Heart left ventricle (tissue), 13 donors: Measurements from ENCODE around the gene RAPGEF3.

Experiments
- CTCF ChIP-seq, 12 donors: fragments of 200-600 bp; sonication (generic) in 4 of 12; IDR thresholded peaks; one replicate each; pipeline versions ENCODE4 v1.5.0 to v1.8.0; 2018 to 2022; ENCODE audit warnings: antibody characterized with exemption in 12 of 12, mild to moderate bottlenecking in 5 of 12
- POLR2A ChIP-seq, 2 donors: fragments of 450-650 bp; IDR thresholded peaks; one replicate each; pipeline ENCODE4 v1.6.1; 2017; ENCODE audit warnings: antibody characterized with exemption in 2 of 2, mild to moderate bottlenecking in 2 of 2, moderate library complexity in 2 of 2
- donor health status: ischemic (EF 13 %, LVEDD 7.1; RV severe dilation, severe dysfunction).
- donor health status: DM: no; HTN: yes; CAD: no.
- donor health status: DM: no; HTN: no; CAD: no.
- donor health status: ischemic (EF 25% LVEDD 6.9; RV normal size, moderate dysfunction).
- donor health status: ischemic (EF 25% LVEDD 5.7; RV mildly dilated, moderate dysfunction).
- donor health status: ischemic (EF 35%, LVEDD 5.7; RV mildly dilated, moderate dysfunction).
- donor health status: nonischemic (EF 11% LVEDD 7.7; RV severe dilation, severe dysfunction).
- donor health status: DM: yes; HTN: yes; CAD: no.
- donor health status: PGD.
- donor health status: ischemic (EF 29% LVEDD 5.4; RV normal size, mild dysfunction).
- donor health status: nonischemic (EF 23%, LVEDD 6.1; RV moderate dilation, normal function).

GRCh38 chr12:47744778-47745436 lies 13.8 kb downstream of the RAPGEF3 start:
- TF ChIP-seq CTCF (IDR thresholded peaks at IDR 0.05) (no peak), POLR2A (IDR thresholded peaks at IDR 0.05) (no peak)
